Anterior cingulate cortex (tissue), 58 donors: ENCODE measurements around the gene P2RX6.
A peak's percentile ranks its signal among the peaks of the same experiment; 100 is the strongest.

ENCODE experiments used
- DNase-seq, 58 donors: peaks; one replicate each; lab custom pipeline; 2025; lab: John Stamatoyannopoulos, UW

Gene P2RX6

GRCh38 chr22:21009638-21010425 is 5.1 kb upstream of the P2RX6 start:
- DNase-seq = no peak

GRCh38 chr22:21010426-21011113 is 4.4 kb upstream of the P2RX6 start:
- DNase-seq = no peak

- no peak for DNase-seq
Measured at GRCh38 chr22:21012446-21013407, 2.2 kb upstream of the P2RX6 start.

GRCh38 chr22:21013657-21014201 is 1.2 kb upstream of the P2RX6 start:
- DNase-seq = no peak

- peak; percentile 21 to 96 (median 83) for DNase-seq
Measured at GRCh38 chr22:21014202-21014725, 701 bp upstream of the P2RX6 start.

GRCh38 chr22:21015466-21016006 is 571 bp downstream of the P2RX6 start:
- no peak for DNase-seq

- DNase-seq = no peak
Measured at GRCh38 chr22:21016644-21017420, 1.9 kb downstream of the P2RX6 start.

GRCh38 chr22:21018314-21018713 is 3.3 kb downstream of the P2RX6 start:
- DNase-seq = no peak

GRCh38 chr22:21020802-21021429 is 6.0 kb downstream of the P2RX6 start:
- DNase-seq = no peak

- DNase-seq = no peak
Measured at GRCh38 chr22:21022507-21022906, 7.5 kb downstream of the P2RX6 start.

- no peak for DNase-seq
Measured at GRCh38 chr22:21022955-21023614, 8.1 kb downstream of the P2RX6 start.

- no peak for DNase-seq
Measured at GRCh38 chr22:21025266-21025665, 10.3 kb downstream of the P2RX6 start.

GRCh38 chr22:21025763-21026755 is 11.1 kb downstream of the P2RX6 start:
- DNase-seq = no peak

GRCh38 chr22:21026783-21027692 is 12.1 kb downstream of the P2RX6 start:
- peak in 7 of 58 donors; percentile 17 to 40 (median 34) for DNase-seq
